H9 (cell line): ENCODE results near the gene COG8. TPM values are rescaled to one million over a fixed set of nuclear protein-coding genes. Genes with fewer than 3 reads are reported as not detected.

Experiments used
- DNase-seq: peaks from one replicate; pipeline ENCODE4 v3.0.0-alpha.2; 2017
- H2AFZ ChIP-seq: one replicate; pipeline ENCODE4 v1.6.1; 2013; ENCODE audit warnings: mild to moderate bottlenecking, low read length, control low read depth, moderate library complexity
- H2AK5ac ChIP-seq: 2 replicates; pipeline ENCODE4 v1.6.1; 2013; ENCODE audit warnings: low read length, control low read depth, mixed read lengths; ENCODE audit not compliant: insufficient read length
- H2BK120ac ChIP-seq: one replicate; pipeline ENCODE4 v1.6.1; 2013; ENCODE audit warnings: low read depth, mild to moderate bottlenecking, low read length, control low read depth, inconsistent platforms; ENCODE audit not compliant: poor library complexity, severe bottlenecking
- H2BK12ac ChIP-seq: 2 replicates; pipeline ENCODE4 v1.6.1; 2013; ENCODE audit warnings: low read length, control low read depth, mixed read lengths, low read depth; ENCODE audit not compliant: insufficient read length
- H2BK15ac ChIP-seq: 2 replicates; pipeline ENCODE4 v1.6.1; 2013; ENCODE audit warnings: low read depth, low read length, control low read depth
- H2BK20ac ChIP-seq: one replicate; pipeline ENCODE4 v1.6.1; 2013; ENCODE audit warnings: low read depth, mild to moderate bottlenecking, low read length, control low read depth, inconsistent platforms; ENCODE audit not compliant: poor library complexity, severe bottlenecking
- H2BK5ac ChIP-seq: 2 replicates; pipeline ENCODE4 v1.6.1; 2013; ENCODE audit warnings: low read length, control low read depth, mixed read lengths; ENCODE audit not compliant: insufficient read length
- H3K14ac ChIP-seq: 2 replicates; pipeline ENCODE4 v1.6.1; 2013; ENCODE audit warnings: low read length, control low read depth; ENCODE audit not compliant: insufficient read depth
- H3K18ac ChIP-seq: 2 replicates; pipeline ENCODE4 v1.6.1; 2013; ENCODE audit warnings: low read depth, mild to moderate bottlenecking, mixed read lengths, low read length, control low read depth; ENCODE audit not compliant: insufficient read length
- H3K23ac ChIP-seq: 2 replicates; pipeline ENCODE4 v1.6.1; 2013; ENCODE audit warnings: low read length, control low read depth, mixed read lengths, low read depth; ENCODE audit not compliant: insufficient read length
- H3K23me2 ChIP-seq: 2 replicates; pipeline ENCODE4 v1.6.1; 2013; ENCODE audit warnings: low read depth, mild to moderate bottlenecking, mixed read lengths, low read length, control low read depth; ENCODE audit not compliant: insufficient read length, poor library complexity, severe bottlenecking
- H3K27ac ChIP-seq: 2 replicates; pipeline ENCODE4 v1.5.1; 2013; ENCODE audit warnings: low read length, control low read depth, mixed read lengths, low read depth; ENCODE audit not compliant: insufficient read length
- H3K27me3 ChIP-seq: 2 replicates; pipeline ENCODE4 v1.6.1; 2013; ENCODE audit warnings: low read length, control low read depth, inconsistent platforms; ENCODE audit not compliant: insufficient read depth
- H3K4ac ChIP-seq: 2 replicates; pipeline ENCODE4 v1.6.1; 2013; ENCODE audit warnings: low read depth, mild to moderate bottlenecking, control low read depth, inconsistent platforms, low read length, moderate library complexity
- H3K4me1 ChIP-seq: 2 replicates; pipeline ENCODE4 v1.6.1; 2013; ENCODE audit warnings: low read length, control low read depth, inconsistent platforms; ENCODE audit not compliant: insufficient read depth
- H3K4me2 ChIP-seq: 2 replicates; pipeline ENCODE4 v1.6.1; 2013; ENCODE audit warnings: low read length, control low read depth, mixed read lengths; ENCODE audit not compliant: insufficient read length, insufficient read depth
- H3K56ac ChIP-seq: 2 replicates; pipeline ENCODE4 v1.6.1; 2013; ENCODE audit warnings: low read depth, mild to moderate bottlenecking, mixed read lengths, low read length, control low read depth; ENCODE audit not compliant: insufficient read length
- H3K79me1 ChIP-seq: 2 replicates; pipeline ENCODE4 v1.6.1; 2013; ENCODE audit warnings: low read depth, mild to moderate bottlenecking, moderate library complexity, low read length, control low read depth, inconsistent platforms; ENCODE audit not compliant: insufficient read depth, poor library complexity, severe bottlenecking
- H3K79me2 ChIP-seq: 2 replicates; pipeline ENCODE4 v1.6.1; 2013; ENCODE audit warnings: low read length, control low read depth, inconsistent platforms; ENCODE audit not compliant: insufficient read depth
- H3K9ac ChIP-seq: 2 replicates; pipeline ENCODE4 v1.6.1; 2013; ENCODE audit warnings: low read length, control low read depth, mixed read lengths; ENCODE audit not compliant: insufficient read length; ENCODE audit errors: extremely low read depth
- H3K9me3 ChIP-seq: one replicate; pipeline ENCODE4 v1.6.1; 2013; ENCODE audit warnings: low read depth, low read length, inconsistent platforms; ENCODE audit not compliant: control insufficient read depth
- H3T11ph ChIP-seq: one replicate; pipeline ENCODE4 v1.6.1; 2013; ENCODE audit warnings: mild to moderate bottlenecking, low read length, control low read depth, inconsistent platforms
- H4K20me1 ChIP-seq: one replicate; pipeline ENCODE4 v1.6.1; 2013; ENCODE audit not compliant: control insufficient read depth, insufficient read length, insufficient read depth
- H4K5ac ChIP-seq: 2 replicates; pipeline ENCODE4 v1.6.1; 2013; ENCODE audit warnings: low read depth, mild to moderate bottlenecking, mixed read lengths, low read length, control low read depth; ENCODE audit not compliant: insufficient read length
- H4K8ac ChIP-seq: replicated peaks from 2 replicates; pipeline ENCODE4 v1.6.1; 2013; ENCODE audit warnings: low read length, control low read depth, mixed read lengths, low read depth; ENCODE audit not compliant: insufficient read length
- H4K91ac ChIP-seq: 2 replicates; pipeline ENCODE4 v1.6.1; 2013; ENCODE audit warnings: low read depth, mild to moderate bottlenecking, moderate library complexity, mixed read lengths, low read length, control low read depth; ENCODE audit not compliant: insufficient read length
- H3K27ac Mint-ChIP-seq, 3 experiments: 2 replicates in 2 of 3; 3 replicates in 1 of 3; pipeline ENCODE4 v1.8.0; 2020 to 2021; ENCODE audit warnings: mixed read lengths in 3 of 3, mild to moderate bottlenecking in 1 of 3, moderate library complexity in 1 of 3
- H3K27me3 Mint-ChIP-seq: 2 replicates; pipeline ENCODE4 v1.8.0; 2021; ENCODE audit warnings: low read depth, mild to moderate bottlenecking, moderate library complexity, mixed read lengths
- H3K36me3 Mint-ChIP-seq, 3 experiments: 2 replicates in 2 of 3; 3 replicates in 1 of 3; pipeline ENCODE4 v1.8.0; 2020 to 2021; ENCODE audit warnings: low read depth in 3 of 3, mixed read lengths in 3 of 3; ENCODE audit not compliant: insufficient read depth in 1 of 3
- H3K4me1 Mint-ChIP-seq, 2 experiments: 2 replicates each; pipeline ENCODE4 v1.8.0; 2020; ENCODE audit warnings: mixed read lengths in 2 of 2
- H3K4me3 Mint-ChIP-seq, 2 experiments: 2 replicates in 1 of 2; 3 replicates in 1 of 2; pipeline ENCODE4 v1.8.0; 2020 to 2021; ENCODE audit warnings: mild to moderate bottlenecking in 2 of 2, mixed read lengths in 2 of 2, moderate library complexity in 1 of 2
- H3K9me3 Mint-ChIP-seq, 2 experiments: 2 replicates in 1 of 2; 3 replicates in 1 of 2; pipeline ENCODE4 v1.8.0; 2020; ENCODE audit warnings: mild to moderate bottlenecking in 2 of 2, mixed read lengths in 2 of 2, moderate library complexity in 1 of 2
- WGBS: extraction: QIAGEN DNeasy Blood & Tissue Kit; methylation state at CpG from one replicate; pipeline ENCODE4 v1.1.7; 2013; ENCODE audit warnings: missing lambda C conversion rate, low lambda C conversion rate, mixed read lengths; ENCODE audit not compliant: insufficient read length; ENCODE audit errors: extremely low coverage; 5-methylcytosine and 5-hydroxymethylcytosine counted together
- total RNA-seq: library from RNA; stranded (reverse); gene quantifications from 2 replicates; pipeline ENCODE4 v1.2.1, GENCODE V29; 2021
- TF ChIP-seq, protein P1 (sequence below): fragments of 200-600 bp; sonication (generic); conservative IDR thresholded peaks from 3 replicates; pipeline ENCODE4 v1.8.0; 2021; ENCODE audit warnings: antibody characterized with exemption, mild to moderate bottlenecking

Gene COG8
- total RNA-seq, 1 experiment from 2014 or later: 52.3 TPM

DNA sequence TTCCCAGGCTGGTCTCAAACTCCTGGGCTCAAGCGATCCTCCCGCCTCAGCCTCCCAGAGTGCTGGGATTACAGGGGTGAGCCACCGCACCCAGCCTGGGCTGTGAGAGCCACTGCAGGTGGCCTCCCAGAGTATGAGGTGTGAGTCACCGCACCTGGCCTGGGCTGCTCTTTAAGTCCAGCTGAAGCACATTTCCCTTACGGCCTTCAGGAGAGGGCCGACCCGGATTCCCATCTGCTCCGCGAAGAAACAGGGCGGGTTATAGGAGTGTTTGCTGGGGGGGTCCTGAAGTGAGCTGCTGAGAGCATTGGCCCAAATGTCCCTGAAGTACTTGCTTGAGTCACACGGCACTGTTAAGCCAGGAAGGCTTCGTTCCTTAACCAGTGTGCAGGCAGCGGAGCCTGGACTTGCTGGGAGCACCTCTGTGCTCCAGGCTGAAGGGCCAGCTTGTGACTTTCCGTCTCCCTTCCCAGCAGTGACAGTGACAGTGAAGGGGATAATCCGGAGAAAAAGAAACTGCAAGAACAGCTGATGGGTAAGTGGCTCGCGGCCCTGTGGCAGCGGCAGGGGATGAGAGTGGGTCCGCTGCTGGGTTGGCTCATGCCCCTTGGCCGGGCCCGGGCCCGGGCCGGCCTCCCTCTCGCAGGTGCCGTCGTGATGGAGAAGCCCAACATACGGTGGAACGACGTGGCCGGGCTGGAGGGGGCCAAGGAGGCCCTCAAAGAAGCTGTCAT is 21.0 kb downstream of the COG8 start:
- Histone ChIP-seq H4K91ac (no peak overlapping the region), H2BK20ac (no peak overlapping the region), H3T11ph (no peak overlapping the region), H3K27ac (no peak overlapping the region), H3K4ac (no peak overlapping the region), H3K9me3 (no peaks in the 10 kb centered on the region), H2AK5ac (no peak overlapping the region), H2BK120ac (no peak overlapping the region), H2AFZ (no peak overlapping the region), H2BK12ac (no peak overlapping the region), H4K8ac (no peak overlapping the region), H3K18ac (no peak overlapping the region), H3K14ac (no peak overlapping the region), H4K5ac (no peak overlapping the region), H3K4me2 (no peak overlapping the region), H3K79me2 (no peaks in the 10 kb centered on the region), H3K9ac (no peak overlapping the region), H4K20me1 (no peaks in the 10 kb centered on the region), H3K27me3 (no peaks in the 10 kb centered on the region), H3K23ac (no peak overlapping the region), H2BK5ac (no peak overlapping the region), H3K4me1 (no peaks in the 10 kb centered on the region), H3K79me1 (peaks cover 7% of the 10 kb centered on the region), H3K23me2 (no peaks in the 10 kb centered on the region), H3K56ac (no peak overlapping the region), H2BK15ac (no peak overlapping the region)
- no peaks in the 10 kb centered on the region for H3K27me3 Mint-ChIP-seq
- no peaks in the 10 kb centered on the region for H3K4me1 Mint-ChIP-seq
- H3K27ac Mint-ChIP-seq: peak overlapping the region in 2 of 3 experiments; percentile 44 to 79; a peak in 2 of 7 replicates
- TF ChIP-seq, protein P1, sequence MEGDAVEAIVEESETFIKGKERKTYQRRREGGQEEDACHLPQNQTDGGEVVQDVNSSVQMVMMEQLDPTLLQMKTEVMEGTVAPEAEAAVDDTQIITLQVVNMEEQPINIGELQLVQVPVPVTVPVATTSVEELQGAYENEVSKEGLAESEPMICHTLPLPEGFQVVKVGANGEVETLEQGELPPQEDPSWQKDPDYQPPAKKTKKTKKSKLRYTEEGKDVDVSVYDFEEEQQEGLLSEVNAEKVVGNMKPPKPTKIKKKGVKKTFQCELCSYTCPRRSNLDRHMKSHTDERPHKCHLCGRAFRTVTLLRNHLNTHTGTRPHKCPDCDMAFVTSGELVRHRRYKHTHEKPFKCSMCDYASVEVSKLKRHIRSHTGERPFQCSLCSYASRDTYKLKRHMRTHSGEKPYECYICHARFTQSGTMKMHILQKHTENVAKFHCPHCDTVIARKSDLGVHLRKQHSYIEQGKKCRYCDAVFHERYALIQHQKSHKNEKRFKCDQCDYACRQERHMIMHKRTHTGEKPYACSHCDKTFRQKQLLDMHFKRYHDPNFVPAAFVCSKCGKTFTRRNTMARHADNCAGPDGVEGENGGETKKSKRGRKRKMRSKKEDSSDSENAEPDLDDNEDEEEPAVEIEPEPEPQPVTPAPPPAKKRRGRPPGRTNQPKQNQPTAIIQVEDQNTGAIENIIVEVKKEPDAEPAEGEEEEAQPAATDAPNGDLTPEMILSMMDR: no peak
- H3K36me3 Mint-ChIP-seq: peaks cover 48 to 87% (median 77%) of the 10 kb centered on the region in 3 experiments
- H3K4me3 Mint-ChIP-seq: no peak overlapping the region
- WGBS: no CpG with 5 or more reads among the region's 30 CpGs
- DNase-seq: no peak
- no peaks in the 10 kb centered on the region for H3K9me3 Mint-ChIP-seq
